Stimulated activated memory B cell treated with anti-CD40 and anti-IgM and Interleukin-4, amounts not matched to agents 10 μg/mL and 1 μg/mL and 100 μg/mL, for 72 hours (primary cell): ENCODE results near the gene KYNU.
"Not testable (repeated sequence)": the region's sequence is repeated elsewhere in the genome, so short reads cannot be mapped to it uniquely, and the experiment has no call there.

Source experiments
- ATAC-seq: fragments of 150-1000 bp; cut with Tn5 transposase; 2 replicates; pipeline ENCODE4 v1.10.0; 2021
- H3K27ac Mint-ChIP-seq: one replicate; pipeline ENCODE4 v1.8.0; 2022; ENCODE audit warnings: mild to moderate bottlenecking, mixed read lengths
- H3K27me3 Mint-ChIP-seq: one replicate; pipeline ENCODE4 v1.8.0; 2022; ENCODE audit warnings: mixed read lengths
- H3K36me3 Mint-ChIP-seq: one replicate; pipeline ENCODE4 v1.8.0; 2022; ENCODE audit warnings: mixed read lengths
- H3K4me1 Mint-ChIP-seq: one replicate; pipeline ENCODE4 v1.8.0; 2022; ENCODE audit warnings: mixed read lengths
- H3K4me3 Mint-ChIP-seq: one replicate; pipeline ENCODE4 v1.8.0; 2022; ENCODE audit warnings: mild to moderate bottlenecking, moderate library complexity, mixed read lengths
- H3K9me3 Mint-ChIP-seq: one replicate; pipeline ENCODE4 v1.8.0; 2022; ENCODE audit warnings: mixed read lengths

KYNU gene

DNA sequence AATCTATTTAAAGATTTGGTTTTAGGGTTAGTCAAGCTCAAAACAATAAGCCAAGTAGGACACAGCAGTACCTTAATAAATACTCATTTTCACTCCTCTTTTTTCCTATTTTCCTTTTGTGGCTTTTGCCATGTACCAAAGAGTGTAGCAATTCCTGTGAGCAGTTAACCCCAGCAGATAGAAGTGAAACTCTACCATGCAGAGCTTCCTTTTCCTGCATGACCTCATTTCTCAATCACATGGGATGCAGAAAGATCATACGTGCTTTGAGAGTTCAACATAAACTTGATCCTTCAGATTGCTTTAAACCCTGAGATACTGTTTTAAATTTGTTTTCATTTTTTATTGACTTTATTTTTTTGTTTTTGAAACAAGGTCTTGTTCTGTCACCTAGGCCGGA is 152.7 kb downstream of the KYNU start:
- Mint-ChIP-seq H3K27me3 (no peaks in the 10 kb centered on the region), H3K9me3 (no peaks in the 10 kb centered on the region), H3K4me1 (peaks cover 15% of the 10 kb centered on the region), H3K4me3 (no peak overlapping the region), H3K36me3 (peaks cover 22% of the 10 kb centered on the region), H3K27ac (peak overlapping the region; percentile 63)
- no peak for ATAC-seq

GRCh38 chr2:143034292-143035074 is 157.0 kb downstream of the KYNU start:
- Mint-ChIP-seq H3K4me3 (no peak overlapping the region), H3K9me3 (no peaks in the 10 kb centered on the region), H3K36me3 (peaks cover 42% of the 10 kb centered on the region), H3K27ac (no peak overlapping the region), H3K27me3 (no peaks in the 10 kb centered on the region), H3K4me1 (peaks cover 9% of the 10 kb centered on the region)
- ATAC-seq, result peak; percentile 81

DNA sequence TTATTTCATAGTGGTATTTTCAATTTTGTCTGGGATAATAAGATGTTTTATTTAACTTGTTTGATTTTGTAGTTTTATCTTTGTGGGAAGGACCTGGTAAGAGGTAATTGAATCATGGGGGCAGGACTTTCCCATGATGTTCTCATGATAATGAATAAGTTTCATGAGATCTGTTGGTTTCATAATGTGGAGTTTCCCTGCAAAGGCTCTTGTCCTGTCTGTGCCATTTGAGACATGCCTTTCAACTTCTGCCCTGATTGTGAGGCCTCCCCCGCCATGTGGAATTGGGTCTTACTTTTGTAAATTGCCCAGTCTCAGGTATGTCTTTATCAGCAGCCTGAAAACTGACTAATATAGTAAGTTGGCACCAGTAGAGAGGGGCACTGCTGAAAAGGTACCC is 174.0 kb downstream of the KYNU start:
- H3K36me3 Mint-ChIP-seq, result peaks cover 40% of the 10 kb centered on the region
- H3K4me1 Mint-ChIP-seq, result no peaks in the 10 kb centered on the region
- H3K9me3 Mint-ChIP-seq, result peaks cover 17% of the 10 kb centered on the region
- H3K27me3 Mint-ChIP-seq, result no peaks in the 10 kb centered on the region
- no peak for ATAC-seq
- H3K4me3 Mint-ChIP-seq, result no peak overlapping the region
- H3K27ac Mint-ChIP-seq, result no peak overlapping the region

- not testable (repeated sequence) for H3K27me3 Mint-ChIP-seq, H3K4me3 Mint-ChIP-seq, ATAC-seq, H3K4me1 Mint-ChIP-seq, H3K27ac Mint-ChIP-seq
- Mint-ChIP-seq H3K9me3 (peaks cover 15% of the 10 kb centered on the region), H3K36me3 (peaks cover 26% of the 10 kb centered on the region)
Observed at GRCh38 chr2:143053437-143053836, 176.0 kb downstream of the KYNU start.

- ATAC-seq, result no peak
- no peaks in the 10 kb centered on the region for H3K4me1 Mint-ChIP-seq
- no peak overlapping the region for H3K27ac Mint-ChIP-seq
- peaks cover 11% of the 10 kb centered on the region for H3K9me3 Mint-ChIP-seq
- no peak overlapping the region for H3K4me3 Mint-ChIP-seq
- H3K36me3 Mint-ChIP-seq, result peaks cover 5% of the 10 kb centered on the region
- H3K27me3 Mint-ChIP-seq, result no peaks in the 10 kb centered on the region
Observed at GRCh38 chr2:143056550-143056949, 179.1 kb downstream of the KYNU start.

DNA sequence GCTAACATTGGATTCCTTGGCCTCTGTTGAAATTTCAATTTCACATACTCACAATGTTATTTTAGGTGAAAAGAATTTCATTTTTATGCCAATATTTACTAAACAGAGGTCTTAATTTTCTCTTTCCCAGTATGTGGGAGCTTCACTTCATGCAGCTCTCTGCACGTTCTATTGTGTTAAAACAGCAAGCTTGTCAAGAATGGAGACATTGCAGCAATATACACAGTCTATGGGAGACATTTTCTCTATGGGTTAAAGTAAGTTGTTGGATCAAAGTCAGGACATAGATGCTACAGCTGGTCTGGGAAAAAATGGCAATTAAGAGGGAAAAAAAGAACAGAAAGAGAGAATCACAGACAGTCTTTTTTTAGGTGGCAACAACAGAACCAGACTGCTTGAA is 181.4 kb downstream of the KYNU start:
- Mint-ChIP-seq H3K4me1 (no peaks in the 10 kb centered on the region), H3K9me3 (peaks cover 11% of the 10 kb centered on the region), H3K4me3 (no peak overlapping the region), H3K27ac (no peak overlapping the region), H3K36me3 (no peaks in the 10 kb centered on the region), H3K27me3 (no peaks in the 10 kb centered on the region)
- ATAC-seq, result no peak

GRCh38 chr2:143063612-143064200 is 186.2 kb downstream of the KYNU start:
- H3K36me3 Mint-ChIP-seq, result no peaks in the 10 kb centered on the region
- peaks cover 7% of the 10 kb centered on the region for H3K9me3 Mint-ChIP-seq
- no peaks in the 10 kb centered on the region for H3K4me1 Mint-ChIP-seq
- H3K27me3 Mint-ChIP-seq, result peaks cover 23% of the 10 kb centered on the region
- no peak overlapping the region for H3K27ac Mint-ChIP-seq
- no peak for ATAC-seq
- no peak overlapping the region for H3K4me3 Mint-ChIP-seq

GRCh38 chr2:143068094-143068493 is 190.6 kb downstream of the KYNU start:
- H3K4me1 Mint-ChIP-seq, result no peaks in the 10 kb centered on the region
- peaks cover 7% of the 10 kb centered on the region for H3K9me3 Mint-ChIP-seq
- peaks cover 23% of the 10 kb centered on the region for H3K27me3 Mint-ChIP-seq
- no peak for ATAC-seq
- no peaks in the 10 kb centered on the region for H3K36me3 Mint-ChIP-seq
- no peak overlapping the region for H3K4me3 Mint-ChIP-seq
- H3K27ac Mint-ChIP-seq, result no peak overlapping the region

GRCh38 chr2:143068509-143068908 is 191.0 kb downstream of the KYNU start:
- H3K27me3 Mint-ChIP-seq, result peaks cover 23% of the 10 kb centered on the region
- peak; percentile 79 for ATAC-seq
- no peak overlapping the region for H3K4me3 Mint-ChIP-seq

DNA sequence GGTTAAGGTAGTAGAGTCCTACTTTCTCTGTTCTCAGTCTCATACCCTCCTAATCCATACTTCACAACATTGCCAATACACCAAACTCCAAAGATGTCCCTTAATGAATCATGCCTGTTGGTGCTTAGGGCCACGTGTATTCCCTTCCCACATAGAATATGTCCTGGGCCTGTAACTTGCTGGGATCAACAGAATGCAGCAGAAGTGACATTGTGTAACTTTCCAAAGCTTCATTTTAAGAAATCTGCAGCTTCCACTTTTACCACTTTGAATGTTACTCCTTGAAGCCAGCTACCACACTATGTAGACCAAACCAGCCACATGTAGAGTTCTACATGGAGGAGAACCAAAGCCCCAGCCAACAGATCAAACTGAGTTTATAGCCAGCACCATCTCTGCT is 193.2 kb downstream of the KYNU start:
- no peak overlapping the region for H3K4me3 Mint-ChIP-seq
- peaks cover 17% of the 10 kb centered on the region for H3K27me3 Mint-ChIP-seq
- peaks cover 4% of the 10 kb centered on the region for H3K9me3 Mint-ChIP-seq
- H3K36me3 Mint-ChIP-seq, result no peaks in the 10 kb centered on the region
- no peak for ATAC-seq
- no peak overlapping the region for H3K27ac Mint-ChIP-seq
- H3K4me1 Mint-ChIP-seq, result no peaks in the 10 kb centered on the region

More at GRCh38 chr2:143068509-143068908, 191.0 kb downstream of the KYNU start:
- Mint-ChIP-seq H3K27ac (no peak overlapping the region), H3K36me3 (no peaks in the 10 kb centered on the region), H3K9me3 (peaks cover 7% of the 10 kb centered on the region), H3K4me1 (no peaks in the 10 kb centered on the region)

- no peak for ATAC-seq
- H3K4me1 Mint-ChIP-seq, result no peaks in the 10 kb centered on the region
- no peaks in the 10 kb centered on the region for H3K36me3 Mint-ChIP-seq
- H3K4me3 Mint-ChIP-seq, result no peak overlapping the region
- peaks cover 4% of the 10 kb centered on the region for H3K9me3 Mint-ChIP-seq
- no peak overlapping the region for H3K27ac Mint-ChIP-seq
- peaks cover 10% of the 10 kb centered on the region for H3K27me3 Mint-ChIP-seq
Observed at GRCh38 chr2:143071185-143071876, 193.9 kb downstream of the KYNU start.

DNA sequence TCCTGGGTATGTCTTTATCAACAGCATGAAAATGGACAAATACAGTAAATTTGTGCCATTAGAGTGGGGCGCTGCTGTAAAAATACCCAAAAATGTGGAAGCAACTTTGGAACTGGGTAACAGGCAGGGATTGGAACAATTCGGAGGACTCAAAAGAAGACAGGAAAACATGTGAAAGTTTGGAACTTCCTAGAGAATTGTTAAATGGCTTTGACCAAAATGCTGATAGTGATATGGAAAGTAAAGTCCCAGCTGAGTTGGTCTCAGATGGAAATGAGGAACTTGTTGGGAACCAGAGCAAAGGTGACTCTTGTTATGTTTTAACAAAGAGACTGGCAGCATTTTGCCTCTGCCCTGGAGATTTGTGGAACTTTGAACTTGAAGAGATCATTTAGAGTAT is 197.4 kb downstream of the KYNU start:
- not testable (repeated sequence) for H3K9me3 Mint-ChIP-seq, H3K4me3 Mint-ChIP-seq, H3K36me3 Mint-ChIP-seq, H3K27me3 Mint-ChIP-seq, ATAC-seq, H3K27ac Mint-ChIP-seq, H3K4me1 Mint-ChIP-seq

GRCh38 chr2:143075711-143076110 is 198.2 kb downstream of the KYNU start:
- no peaks in the 10 kb centered on the region for H3K4me1 Mint-ChIP-seq
- no peak overlapping the region for H3K4me3 Mint-ChIP-seq
- H3K27ac Mint-ChIP-seq, result no peak overlapping the region
- no peaks in the 10 kb centered on the region for H3K27me3 Mint-ChIP-seq
- no peaks in the 10 kb centered on the region for H3K36me3 Mint-ChIP-seq
- ATAC-seq, result no peak
- H3K9me3 Mint-ChIP-seq, result peaks cover 4% of the 10 kb centered on the region

DNA sequence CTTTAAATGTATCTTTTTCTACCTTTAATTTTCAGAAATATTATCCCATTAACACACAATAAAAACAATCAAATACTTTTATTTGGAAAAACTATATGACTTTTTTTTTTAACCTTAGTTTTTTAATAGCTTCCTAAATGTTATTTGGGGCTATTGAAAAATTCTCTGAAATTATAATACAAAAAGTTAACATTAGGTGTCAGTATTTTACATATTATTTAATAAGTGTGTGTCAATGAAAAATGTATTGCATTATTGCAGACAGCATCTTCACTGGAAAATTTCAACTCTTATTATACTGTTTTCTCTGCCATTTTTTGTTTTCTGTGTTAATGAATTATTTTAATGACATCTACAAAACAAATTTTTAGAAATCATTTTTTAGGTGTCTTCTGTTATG is 200.6 kb downstream of the KYNU start:
- no peak overlapping the region for H3K27ac Mint-ChIP-seq
- no peaks in the 10 kb centered on the region for H3K4me1 Mint-ChIP-seq
- H3K9me3 Mint-ChIP-seq, result peaks cover 4% of the 10 kb centered on the region
- H3K27me3 Mint-ChIP-seq, result no peaks in the 10 kb centered on the region
- ATAC-seq, result no peak
- H3K4me3 Mint-ChIP-seq, result no peak overlapping the region
- H3K36me3 Mint-ChIP-seq, result no peaks in the 10 kb centered on the region

GRCh38 chr2:143081616-143082015 is 204.2 kb downstream of the KYNU start:
- no peak overlapping the region for H3K4me3 Mint-ChIP-seq
- H3K9me3 Mint-ChIP-seq, result peaks cover 1% of the 10 kb centered on the region
- no peak for ATAC-seq
- H3K4me1 Mint-ChIP-seq, result peaks cover 6% of the 10 kb centered on the region
- H3K27me3 Mint-ChIP-seq, result no peaks in the 10 kb centered on the region
- H3K27ac Mint-ChIP-seq, result no peak overlapping the region
- H3K36me3 Mint-ChIP-seq, result no peaks in the 10 kb centered on the region

- peaks cover 6% of the 10 kb centered on the region for H3K4me1 Mint-ChIP-seq
- no peak overlapping the region for H3K4me3 Mint-ChIP-seq
- H3K27ac Mint-ChIP-seq, result no peak overlapping the region
- H3K27me3 Mint-ChIP-seq, result no peaks in the 10 kb centered on the region
- H3K9me3 Mint-ChIP-seq, result no peaks in the 10 kb centered on the region
- H3K36me3 Mint-ChIP-seq, result no peaks in the 10 kb centered on the region
- peak; percentile 57 for ATAC-seq
Observed at GRCh38 chr2:143083636-143084035, 206.2 kb downstream of the KYNU start.
